ENCODE results near the gene BBS10. TPM values are rescaled to one million over a fixed set of nuclear protein-coding genes. Genes with fewer than 3 reads are reported as not detected.

BBS10 gene
- total RNA-seq, 1 experiment from 2014 or later = 8.2 TPM

DNA sequence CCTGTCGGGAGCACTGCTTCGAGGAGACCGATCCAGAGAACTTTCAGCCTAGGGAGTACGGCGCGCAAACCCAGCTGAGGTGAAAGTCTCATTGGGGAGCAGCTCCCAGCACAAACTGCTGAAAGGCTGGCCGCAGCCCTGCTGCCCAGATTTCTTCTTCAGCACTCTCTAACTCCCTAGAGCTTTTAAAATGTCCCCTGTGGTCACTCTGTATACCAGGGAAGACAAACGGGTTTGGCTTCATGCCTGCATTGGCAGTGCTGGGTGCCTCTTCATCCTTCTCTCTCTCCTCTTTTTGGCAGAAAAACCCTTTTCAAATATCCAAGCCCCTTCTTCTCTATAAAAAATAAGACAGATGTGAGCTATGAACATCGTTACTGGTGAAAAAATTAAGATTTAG is 34.9 kb downstream of the BBS10 start (continued):
- TF ChIP-seq IRF1 (CRISPR knock-in tag; IDR thresholded peaks at IDR 0.05) = no peak
- TF ChIP-seq SOX15 (CRISPR knock-in tag; IDR thresholded peaks at IDR 0.05) = no peak
- no peak for TF ChIP-seq ATF6 (CRISPR knock-in tag; IDR thresholded peaks at IDR 0.05)
- TF ChIP-seq SMAD4 (CRISPR knock-in tag; IDR thresholded peaks at IDR 0.05) = no peak
- TF ChIP-seq ZNF423 (CRISPR knock-in tag; IDR thresholded peaks at IDR 0.05) = no peak

DNA sequence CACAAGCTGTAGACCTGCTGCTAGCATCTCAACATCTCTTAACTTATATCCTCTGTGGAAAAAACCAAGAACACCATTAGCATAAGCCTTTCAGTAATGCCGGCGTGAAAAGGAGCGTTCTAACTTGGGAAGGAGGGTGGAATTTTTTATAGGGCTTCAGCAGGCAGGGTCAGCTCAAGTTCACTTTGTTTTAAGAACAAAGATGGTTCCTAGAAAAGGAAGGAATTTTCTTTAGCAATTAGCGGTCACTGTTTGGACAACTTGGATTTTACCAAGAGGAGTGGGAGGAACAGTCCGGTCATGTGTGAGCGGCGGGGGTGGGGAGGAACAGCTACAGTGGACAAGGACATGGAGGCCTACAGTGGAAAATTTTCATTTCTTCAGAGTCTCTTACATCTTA is 35.9 kb downstream of the BBS10 start:
- peak overlapping the region; percentile 7; the same call in 1 of the 2 replicates for H3K27ac Mint-ChIP-seq
- ATAC-seq (peak; percentile 52), DNase-seq (ENCODE audit: low spot score) (no peak)
- H3K4me3 Mint-ChIP-seq = no peak overlapping the region
- no peaks in the 10 kb centered on the region for H3K9me3 Mint-ChIP-seq
- POLR2A ChIA-PET = interaction anchor here (0.6 to 1.0 kb wide), 2 partner anchors 36 to 543 kb away, joined by 3 to 4 read pairs; partner anchors contain the start of gene BBS10
- H3K4me1 Mint-ChIP-seq = peaks cover 16% of the 10 kb centered on the region
- no peaks in the 10 kb centered on the region; the same call in 1 of the 2 replicates for H3K27me3 Mint-ChIP-seq (ENCODE audit: low read depth)
- H3K36me3 Mint-ChIP-seq = no peaks in the 10 kb centered on the region
- CTCF ChIA-PET = interaction anchor here (1.4 kb wide), 1 partner anchor 35 kb away, joined by 5 read pairs; the partner anchor contains the start of gene BBS10
- TF ChIP-seq PREB (CRISPR knock-in tag; IDR thresholded peaks at IDR 0.05; ENCODE audit: borderline replicate concordance) (no peak), SOX15 (CRISPR knock-in tag; IDR thresholded peaks at IDR 0.05) (no peak), TP53 (CRISPR knock-in tag; IDR thresholded peaks at IDR 0.05) (no peak), MAX (CRISPR knock-in tag; IDR thresholded peaks at IDR 0.05) (no peak), ZBTB21 (CRISPR knock-in tag; IDR thresholded peaks at IDR 0.05; ENCODE audit: borderline replicate concordance) (no peak), ELF4 (CRISPR knock-in tag; IDR thresholded peaks at IDR 0.05; ENCODE audit: low read depth) (no peak), MYBL2 (CRISPR knock-in tag; IDR thresholded peaks at IDR 0.05) (no peak), CBFB (CRISPR knock-in tag; IDR thresholded peaks at IDR 0.05; ENCODE audit: low read depth) (no peak), TCF7 (CRISPR knock-in tag; IDR thresholded peaks at IDR 0.05; ENCODE audit: low read depth) (no peak), OVOL2 (CRISPR knock-in tag; IDR thresholded peaks at IDR 0.05; ENCODE audit: borderline replicate concordance) (no peak), ZNF423 (CRISPR knock-in tag; IDR thresholded peaks at IDR 0.05) (no peak), NFE2L1 (CRISPR knock-in tag; IDR thresholded peaks at IDR 0.05) (no peak), NR3C1 (CRISPR knock-in tag; conservative IDR thresholded peaks at IDR 0.05; ENCODE audit: low read depth) (no peak), ZNF317 (CRISPR knock-in tag; IDR thresholded peaks at IDR 0.05; ENCODE audit: borderline replicate concordance, low read depth) (no peak)
- TF ChIP-seq, protein P1, sequence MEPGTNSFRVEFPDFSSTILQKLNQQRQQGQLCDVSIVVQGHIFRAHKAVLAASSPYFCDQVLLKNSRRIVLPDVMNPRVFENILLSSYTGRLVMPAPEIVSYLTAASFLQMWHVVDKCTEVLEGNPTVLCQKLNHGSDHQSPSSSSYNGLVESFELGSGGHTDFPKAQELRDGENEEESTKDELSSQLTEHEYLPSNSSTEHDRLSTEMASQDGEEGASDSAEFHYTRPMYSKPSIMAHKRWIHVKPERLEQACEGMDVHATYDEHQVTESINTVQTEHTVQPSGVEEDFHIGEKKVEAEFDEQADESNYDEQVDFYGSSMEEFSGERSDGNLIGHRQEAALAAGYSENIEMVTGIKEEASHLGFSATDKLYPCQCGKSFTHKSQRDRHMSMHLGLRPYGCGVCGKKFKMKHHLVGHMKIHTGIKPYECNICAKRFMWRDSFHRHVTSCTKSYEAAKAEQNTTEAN (CRISPR knock-in tag; IDR thresholded peaks at IDR 0.05) = no peak
- TF ChIP-seq, protein P2, sequence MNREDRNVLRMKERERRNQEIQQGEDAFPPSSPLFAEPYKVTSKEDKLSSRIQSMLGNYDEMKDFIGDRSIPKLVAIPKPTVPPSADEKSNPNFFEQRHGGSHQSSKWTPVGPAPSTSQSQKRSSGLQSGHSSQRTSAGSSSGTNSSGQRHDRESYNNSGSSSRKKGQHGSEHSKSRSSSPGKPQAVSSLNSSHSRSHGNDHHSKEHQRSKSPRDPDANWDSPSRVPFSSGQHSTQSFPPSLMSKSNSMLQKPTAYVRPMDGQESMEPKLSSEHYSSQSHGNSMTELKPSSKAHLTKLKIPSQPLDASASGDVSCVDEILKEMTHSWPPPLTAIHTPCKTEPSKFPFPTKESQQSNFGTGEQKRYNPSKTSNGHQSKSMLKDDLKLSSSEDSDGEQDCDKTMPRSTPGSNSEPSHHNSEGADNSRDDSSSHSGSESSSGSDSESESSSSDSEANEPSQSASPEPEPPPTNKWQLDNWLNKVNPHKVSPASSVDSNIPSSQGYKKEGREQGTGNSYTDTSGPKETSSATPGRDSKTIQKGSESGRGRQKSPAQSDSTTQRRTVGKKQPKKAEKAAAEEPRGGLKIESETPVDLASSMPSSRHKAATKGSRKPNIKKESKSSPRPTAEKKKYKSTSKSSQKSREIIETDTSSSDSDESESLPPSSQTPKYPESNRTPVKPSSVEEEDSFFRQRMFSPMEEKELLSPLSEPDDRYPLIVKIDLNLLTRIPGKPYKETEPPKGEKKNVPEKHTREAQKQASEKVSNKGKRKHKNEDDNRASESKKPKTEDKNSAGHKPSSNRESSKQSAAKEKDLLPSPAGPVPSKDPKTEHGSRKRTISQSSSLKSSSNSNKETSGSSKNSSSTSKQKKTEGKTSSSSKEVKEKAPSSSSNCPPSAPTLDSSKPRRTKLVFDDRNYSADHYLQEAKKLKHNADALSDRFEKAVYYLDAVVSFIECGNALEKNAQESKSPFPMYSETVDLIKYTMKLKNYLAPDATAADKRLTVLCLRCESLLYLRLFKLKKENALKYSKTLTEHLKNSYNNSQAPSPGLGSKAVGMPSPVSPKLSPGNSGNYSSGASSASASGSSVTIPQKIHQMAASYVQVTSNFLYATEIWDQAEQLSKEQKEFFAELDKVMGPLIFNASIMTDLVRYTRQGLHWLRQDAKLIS (CRISPR knock-in tag; IDR thresholded peaks at IDR 0.05; ENCODE audit: borderline replicate concordance) = no peak
- TF ChIP-seq, protein P3, sequence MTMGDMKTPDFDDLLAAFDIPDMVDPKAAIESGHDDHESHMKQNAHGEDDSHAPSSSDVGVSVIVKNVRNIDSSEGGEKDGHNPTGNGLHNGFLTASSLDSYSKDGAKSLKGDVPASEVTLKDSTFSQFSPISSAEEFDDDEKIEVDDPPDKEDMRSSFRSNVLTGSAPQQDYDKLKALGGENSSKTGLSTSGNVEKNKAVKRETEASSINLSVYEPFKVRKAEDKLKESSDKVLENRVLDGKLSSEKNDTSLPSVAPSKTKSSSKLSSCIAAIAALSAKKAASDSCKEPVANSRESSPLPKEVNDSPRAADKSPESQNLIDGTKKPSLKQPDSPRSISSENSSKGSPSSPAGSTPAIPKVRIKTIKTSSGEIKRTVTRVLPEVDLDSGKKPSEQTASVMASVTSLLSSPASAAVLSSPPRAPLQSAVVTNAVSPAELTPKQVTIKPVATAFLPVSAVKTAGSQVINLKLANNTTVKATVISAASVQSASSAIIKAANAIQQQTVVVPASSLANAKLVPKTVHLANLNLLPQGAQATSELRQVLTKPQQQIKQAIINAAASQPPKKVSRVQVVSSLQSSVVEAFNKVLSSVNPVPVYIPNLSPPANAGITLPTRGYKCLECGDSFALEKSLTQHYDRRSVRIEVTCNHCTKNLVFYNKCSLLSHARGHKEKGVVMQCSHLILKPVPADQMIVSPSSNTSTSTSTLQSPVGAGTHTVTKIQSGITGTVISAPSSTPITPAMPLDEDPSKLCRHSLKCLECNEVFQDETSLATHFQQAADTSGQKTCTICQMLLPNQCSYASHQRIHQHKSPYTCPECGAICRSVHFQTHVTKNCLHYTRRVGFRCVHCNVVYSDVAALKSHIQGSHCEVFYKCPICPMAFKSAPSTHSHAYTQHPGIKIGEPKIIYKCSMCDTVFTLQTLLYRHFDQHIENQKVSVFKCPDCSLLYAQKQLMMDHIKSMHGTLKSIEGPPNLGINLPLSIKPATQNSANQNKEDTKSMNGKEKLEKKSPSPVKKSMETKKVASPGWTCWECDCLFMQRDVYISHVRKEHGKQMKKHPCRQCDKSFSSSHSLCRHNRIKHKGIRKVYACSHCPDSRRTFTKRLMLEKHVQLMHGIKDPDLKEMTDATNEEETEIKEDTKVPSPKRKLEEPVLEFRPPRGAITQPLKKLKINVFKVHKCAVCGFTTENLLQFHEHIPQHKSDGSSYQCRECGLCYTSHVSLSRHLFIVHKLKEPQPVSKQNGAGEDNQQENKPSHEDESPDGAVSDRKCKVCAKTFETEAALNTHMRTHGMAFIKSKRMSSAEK (CRISPR knock-in tag; IDR thresholded peaks at IDR 0.05; ENCODE audit: borderline replicate concordance) = no peak
- TF ChIP-seq, protein P4, sequence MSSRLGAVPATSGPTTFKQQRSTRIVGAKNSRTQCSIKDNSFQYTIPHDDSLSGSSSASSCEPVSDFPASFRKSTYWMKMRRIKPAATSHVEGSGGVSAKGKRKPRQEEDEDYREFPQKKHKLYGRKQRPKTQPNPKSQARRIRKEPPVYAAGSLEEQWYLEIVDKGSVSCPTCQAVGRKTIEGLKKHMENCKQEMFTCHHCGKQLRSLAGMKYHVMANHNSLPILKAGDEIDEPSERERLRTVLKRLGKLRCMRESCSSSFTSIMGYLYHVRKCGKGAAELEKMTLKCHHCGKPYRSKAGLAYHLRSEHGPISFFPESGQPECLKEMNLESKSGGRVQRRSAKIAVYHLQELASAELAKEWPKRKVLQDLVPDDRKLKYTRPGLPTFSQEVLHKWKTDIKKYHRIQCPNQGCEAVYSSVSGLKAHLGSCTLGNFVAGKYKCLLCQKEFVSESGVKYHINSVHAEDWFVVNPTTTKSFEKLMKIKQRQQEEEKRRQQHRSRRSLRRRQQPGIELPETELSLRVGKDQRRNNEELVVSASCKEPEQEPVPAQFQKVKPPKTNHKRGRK (CRISPR knock-in tag; IDR thresholded peaks at IDR 0.05; ENCODE audit: borderline replicate concordance) = no peak
